RWPE1 (cell line): ENCODE data around the gene CCDC9.

Experiments used
- CTCF ChIA-PET: fragments of 350-600 bp; sonication (Branson Sonifier 250); formaldehyde crosslinking; extraction: SDS; loops from one replicate; lab custom pipeline; 2021; lab: Yijun Ruan, JAX
- POLR2A ChIA-PET: fragments of 400-600 bp; formaldehyde crosslinking; extraction: SDS; loops from one replicate; lab custom pipeline; 2020; ENCODE audit warnings: antibody characterized with exemption; ENCODE audit not compliant: low non-redundant PET; lab: Yijun Ruan, JAX
- DNase-seq: peaks from one replicate; pipeline ENCODE4 v3.0.0; 2012; ENCODE audit warnings: low spot score
- H3K27ac ChIP-seq: fragments of 450-650 bp; 2 replicates; pipeline ENCODE4 v1.5.1; 2017
- TF ChIP-seq, protein P1 (sequence below): fragments of 450-650 bp; conservative IDR thresholded peaks from 2 replicates; pipeline ENCODE4 v1.5.1; 2017; ENCODE audit warnings: low read depth, mild to moderate bottlenecking

The CCDC9 gene

GRCh38 chr19:47303966-47304365 lies 47.6 kb downstream of the CCDC9 start:
- TF ChIP-seq, protein P1, sequence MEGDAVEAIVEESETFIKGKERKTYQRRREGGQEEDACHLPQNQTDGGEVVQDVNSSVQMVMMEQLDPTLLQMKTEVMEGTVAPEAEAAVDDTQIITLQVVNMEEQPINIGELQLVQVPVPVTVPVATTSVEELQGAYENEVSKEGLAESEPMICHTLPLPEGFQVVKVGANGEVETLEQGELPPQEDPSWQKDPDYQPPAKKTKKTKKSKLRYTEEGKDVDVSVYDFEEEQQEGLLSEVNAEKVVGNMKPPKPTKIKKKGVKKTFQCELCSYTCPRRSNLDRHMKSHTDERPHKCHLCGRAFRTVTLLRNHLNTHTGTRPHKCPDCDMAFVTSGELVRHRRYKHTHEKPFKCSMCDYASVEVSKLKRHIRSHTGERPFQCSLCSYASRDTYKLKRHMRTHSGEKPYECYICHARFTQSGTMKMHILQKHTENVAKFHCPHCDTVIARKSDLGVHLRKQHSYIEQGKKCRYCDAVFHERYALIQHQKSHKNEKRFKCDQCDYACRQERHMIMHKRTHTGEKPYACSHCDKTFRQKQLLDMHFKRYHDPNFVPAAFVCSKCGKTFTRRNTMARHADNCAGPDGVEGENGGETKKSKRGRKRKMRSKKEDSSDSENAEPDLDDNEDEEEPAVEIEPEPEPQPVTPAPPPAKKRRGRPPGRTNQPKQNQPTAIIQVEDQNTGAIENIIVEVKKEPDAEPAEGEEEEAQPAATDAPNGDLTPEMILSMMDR: no peak
- POLR2A ChIA-PET: no interaction called here
- CTCF ChIA-PET: interaction anchor here (0.6 kb wide), 1 partner anchor 193 kb away, joined by 9 read pairs; no protein-coding TSS in a partner anchor
- no peak for DNase-seq
- no peak overlapping the region for H3K27ac ChIP-seq

DNA sequence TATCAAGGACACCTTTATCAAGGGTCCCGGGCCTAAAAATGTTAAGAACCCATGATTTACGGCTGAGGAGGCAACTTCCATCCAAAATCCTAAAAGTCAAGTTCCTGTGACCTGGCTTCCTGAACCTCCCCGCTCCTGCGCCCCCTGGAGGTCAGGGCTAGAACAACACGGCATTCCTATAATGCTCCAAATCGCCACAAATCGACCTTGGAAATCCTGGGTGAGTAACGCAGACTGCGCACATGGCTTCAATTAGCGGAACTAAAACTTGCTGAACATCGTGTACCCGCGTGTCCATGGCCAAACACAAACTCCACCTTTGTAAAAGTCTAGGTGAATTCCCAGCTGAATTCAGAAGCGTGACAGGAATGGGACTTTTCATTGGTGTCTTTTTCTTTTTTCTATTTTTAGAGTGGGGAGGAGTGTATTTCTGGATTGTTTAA lies 49.0 kb downstream of the CCDC9 start:
- POLR2A ChIA-PET: no interaction called here
- H3K27ac ChIP-seq: peak overlapping the region; percentile 30; the same call in 1 of the 2 replicates
- DNase-seq: peak; percentile 68
- TF ChIP-seq, protein P1: peak; percentile 95
- CTCF ChIA-PET: interaction anchor here (0.6 to 1.2 kb wide), 4 partner anchors 27 to 391 kb away, joined by 3 read pairs; partner anchors contain the start of gene DHX34

DNA sequence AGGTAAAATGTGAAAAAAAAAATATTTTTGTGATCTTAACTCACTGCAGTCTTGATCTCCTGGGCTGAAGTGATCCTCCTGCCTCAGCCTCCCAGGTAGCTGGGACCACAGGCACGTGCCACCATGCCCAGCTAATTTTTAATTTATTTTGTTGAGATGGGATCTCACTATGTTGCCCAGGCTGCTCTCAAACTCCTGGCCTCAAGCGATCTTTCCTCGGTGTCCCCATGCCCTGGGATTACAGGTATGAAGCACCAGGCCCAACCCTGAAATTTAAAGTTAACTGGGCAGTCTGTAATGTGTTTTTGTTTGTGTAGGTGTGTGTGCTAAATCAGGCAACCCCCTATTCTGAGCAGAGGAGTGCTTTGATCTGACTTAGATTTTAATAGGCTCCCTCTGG lies 50.0 kb downstream of the CCDC9 start:
- ChIA-PET CTCF (no interaction called here), POLR2A (no interaction called here)
- DNase-seq: no peak
- TF ChIP-seq, protein P1: no peak
- no peak overlapping the region for H3K27ac ChIP-seq

DNA sequence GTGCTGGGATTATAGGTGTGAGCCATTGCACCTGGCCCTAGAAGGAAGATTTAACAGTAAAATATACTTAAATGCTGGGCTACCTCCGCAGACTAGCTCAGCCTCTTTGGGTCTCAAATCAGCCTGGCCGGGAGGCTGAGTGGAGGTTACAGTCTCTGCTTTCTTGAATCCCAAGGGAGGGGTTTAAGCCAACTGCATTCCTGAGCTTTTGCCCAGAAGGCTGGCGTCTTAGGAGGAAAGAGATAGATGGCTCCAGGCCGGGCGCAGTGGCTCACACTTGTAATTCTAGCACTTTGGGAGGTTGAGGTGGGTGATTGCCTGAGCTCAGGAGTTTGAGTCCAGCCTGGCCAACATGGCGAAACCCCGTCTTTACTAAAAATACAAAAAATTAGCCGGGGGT lies 52.7 kb downstream of the CCDC9 start:
- POLR2A ChIA-PET: interaction anchor here (0.6 kb wide), 1 partner anchor 291 kb away, joined by 4 read pairs; no protein-coding TSS in a partner anchor

DNA sequence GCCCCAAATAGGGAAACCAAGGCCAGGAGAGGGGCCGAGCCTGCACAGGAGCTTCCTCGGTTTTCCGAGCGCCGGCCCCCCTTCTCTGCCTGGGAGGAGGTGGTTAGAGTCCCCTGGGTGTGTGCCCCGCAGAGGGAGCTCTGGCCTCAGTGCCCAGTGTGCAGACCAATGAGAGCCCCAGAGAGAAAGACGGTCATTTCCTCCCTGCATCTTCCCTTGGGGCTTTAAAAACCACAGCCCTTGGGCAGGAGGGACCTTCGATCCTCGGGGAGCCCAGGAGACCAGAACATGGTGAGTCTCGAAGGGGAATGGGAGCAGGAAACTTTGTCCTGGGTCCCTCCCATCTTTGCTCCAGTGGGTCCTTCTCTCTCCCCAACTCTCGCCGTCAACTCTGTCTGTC lies 53.3 kb downstream of the CCDC9 start, which contains the start of gene C5AR1:
TSS of gene C5AR1 (plus strand) at position 254 of the 400 bp plus-strand sequence. CDS start at position 289, 35 bp downstream.
- DNase-seq: no peak
- H3K27ac ChIP-seq: peak within 1 kb of the TSS; percentile 51
- ChIA-PET CTCF (interaction anchor here (0.6 kb wide), 1 partner anchor 24 kb away, joined by 3 read pairs; no protein-coding TSS in a partner anchor), POLR2A (no interaction called here)
- TF ChIP-seq, protein P1: no peak

More for the DNA sequence above, 52.7 kb downstream of the CCDC9 start:
- peak overlapping the region; percentile 24; the same call in 1 of the 2 replicates for H3K27ac ChIP-seq
- CTCF ChIA-PET: interaction anchor here (0.6 kb wide), 1 partner anchor 24 kb away, joined by 3 read pairs; no protein-coding TSS in a partner anchor
- TF ChIP-seq, protein P1: no peak
- no peak for DNase-seq

DNA sequence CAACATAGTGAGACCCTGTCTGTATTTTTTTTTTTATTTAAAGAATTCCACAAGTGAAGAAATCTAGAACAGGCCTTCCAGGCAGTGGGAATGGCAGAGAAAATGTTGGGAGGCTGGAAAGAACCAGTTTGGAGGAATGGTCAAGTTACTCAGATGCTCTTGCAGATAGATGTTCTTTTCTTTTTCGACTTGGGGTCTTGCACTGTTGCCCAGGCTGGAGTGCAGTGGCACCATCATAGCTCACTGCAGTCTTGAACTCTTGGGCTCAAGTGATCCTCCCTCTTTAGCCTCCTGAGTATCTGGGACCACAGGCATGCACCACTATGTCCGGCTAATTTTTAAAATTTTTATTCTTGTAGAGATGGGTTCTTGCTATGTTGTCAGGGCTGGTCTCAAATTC lies 54.0 kb downstream of the CCDC9 start:
- CTCF ChIA-PET: no interaction called here
- H3K27ac ChIP-seq: 0 out of 2 replicates have a peak overlapping the region, but pooled peaks have one; percentile 51
- DNase-seq: no peak
- TF ChIP-seq, protein P1: no peak
- POLR2A ChIA-PET: no interaction called here
